Chondrocyte (in vitro differentiated cells): Measurements from ENCODE around the gene DNAJC27. TPM values are rescaled to one million over a fixed set of nuclear protein-coding genes. Genes with fewer than 3 reads are reported as not detected.

ENCODE experiments used
- DNase-seq: peaks from one replicate; pipeline ENCODE4 v3.0.0; 2021; ENCODE audit warnings: mixed read lengths, low spot score
- H3K27ac Mint-ChIP-seq: one replicate; pipeline ENCODE4 v1.8.0; 2021; ENCODE audit warnings: mild to moderate bottlenecking, moderate library complexity, mixed read lengths; ENCODE audit not compliant: unreplicated experiment
- H3K27me3 Mint-ChIP-seq: 2 replicates; pipeline ENCODE4 v1.8.0; 2021; ENCODE audit warnings: low read depth, mixed read lengths
- H3K36me3 Mint-ChIP-seq: 2 replicates; pipeline ENCODE4 v1.8.0; 2021; ENCODE audit warnings: low read depth, mixed read lengths
- H3K4me1 Mint-ChIP-seq: 2 replicates; pipeline ENCODE4 v1.8.0; 2021; ENCODE audit warnings: low read depth, mild to moderate bottlenecking, mixed read lengths
- H3K4me3 Mint-ChIP-seq: one replicate; pipeline ENCODE4 v1.8.0; 2021; ENCODE audit warnings: mild to moderate bottlenecking, moderate library complexity, mixed read lengths; ENCODE audit not compliant: unreplicated experiment
- H3K9me3 Mint-ChIP-seq: 2 replicates; pipeline ENCODE4 v1.8.0; 2021; ENCODE audit warnings: low read depth, mixed read lengths
- CTCF ChIP-seq: fragments of 200-600 bp; sonication (generic); IDR thresholded peaks from 2 replicates; pipeline ENCODE4 v1.5.0; 2021; ENCODE audit warnings: antibody characterized with exemption, mild to moderate bottlenecking, moderate library complexity
- total RNA-seq: library from RNA; stranded (reverse); gene quantifications from 3 replicates; pipeline ENCODE4 v1.2.1, GENCODE V29; 2021

The DNAJC27 gene
- total RNA-seq, 1 donor from 2014 or later, result 3.8 TPM

GRCh38 chr2:24994146-24994724 lies 22.5 kb upstream of the DNAJC27 start:
- H3K36me3 Mint-ChIP-seq, result no peaks in the 10 kb centered on the region
- no peak for TF ChIP-seq CTCF
- peaks cover 8% of the 10 kb centered on the region for H3K4me1 Mint-ChIP-seq
- no peak overlapping the region for H3K4me3 Mint-ChIP-seq
- H3K9me3 Mint-ChIP-seq, result no peaks in the 10 kb centered on the region
- H3K27me3 Mint-ChIP-seq, result peaks cover 4% of the 10 kb centered on the region
- no peak overlapping the region for H3K27ac Mint-ChIP-seq
- no peak for DNase-seq

GRCh38 chr2:24993406-24994145 lies 21.8 kb upstream of the DNAJC27 start:
- H3K36me3 Mint-ChIP-seq, result no peaks in the 10 kb centered on the region
- H3K4me1 Mint-ChIP-seq, result peaks cover 8% of the 10 kb centered on the region
- TF ChIP-seq CTCF, result no peak
- no peak overlapping the region for H3K4me3 Mint-ChIP-seq
- H3K27me3 Mint-ChIP-seq, result peaks cover 4% of the 10 kb centered on the region
- no peak for DNase-seq
- H3K27ac Mint-ChIP-seq, result no peak overlapping the region
- H3K9me3 Mint-ChIP-seq, result no peaks in the 10 kb centered on the region

GRCh38 chr2:24986372-24986771 lies 14.6 kb upstream of the DNAJC27 start:
- no peak for DNase-seq
- no peaks in the 10 kb centered on the region for H3K36me3 Mint-ChIP-seq
- no peaks in the 10 kb centered on the region for H3K9me3 Mint-ChIP-seq
- H3K27me3 Mint-ChIP-seq, result peaks cover under 1% of the 10 kb centered on the region
- H3K4me3 Mint-ChIP-seq, result no peak overlapping the region
- H3K4me1 Mint-ChIP-seq, result peaks cover 11% of the 10 kb centered on the region
- no peak for TF ChIP-seq CTCF
- H3K27ac Mint-ChIP-seq, result no peak overlapping the region

DNA sequence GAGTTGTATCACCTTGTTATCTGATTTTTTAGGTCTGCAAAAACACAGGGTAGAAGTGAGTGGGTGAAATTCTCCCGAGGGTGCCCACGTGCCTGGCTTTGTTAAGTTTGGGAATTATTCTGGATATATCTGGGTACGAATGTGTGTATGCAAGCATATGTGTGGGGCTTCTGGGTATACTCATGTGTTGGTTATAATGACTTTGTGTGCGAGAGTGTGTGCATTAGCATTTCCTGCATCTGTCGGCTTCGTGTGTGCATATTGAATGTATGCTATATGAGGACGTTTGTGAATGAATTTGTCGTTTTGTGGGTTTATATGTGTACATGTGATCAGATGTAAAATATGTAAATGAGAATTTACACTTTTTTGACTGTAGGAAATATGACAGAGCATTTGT lies 13.8 kb upstream of the DNAJC27 start:
- Mint-ChIP-seq H3K4me3 (no peak overlapping the region), H3K27ac (no peak overlapping the region), H3K9me3 (no peaks in the 10 kb centered on the region), H3K4me1 (peaks cover 12% of the 10 kb centered on the region), H3K27me3 (no peaks in the 10 kb centered on the region), H3K36me3 (no peaks in the 10 kb centered on the region)
- DNase-seq, result no peak
- TF ChIP-seq CTCF, result no peak

GRCh38 chr2:24984912-24985311 lies 13.2 kb upstream of the DNAJC27 start:
- H3K27ac Mint-ChIP-seq, result no peak overlapping the region
- no peaks in the 10 kb centered on the region for H3K9me3 Mint-ChIP-seq
- H3K4me3 Mint-ChIP-seq, result no peak overlapping the region
- no peaks in the 10 kb centered on the region for H3K27me3 Mint-ChIP-seq
- no peak for TF ChIP-seq CTCF
- peaks cover 12% of the 10 kb centered on the region for H3K4me1 Mint-ChIP-seq
- no peak for DNase-seq
- no peaks in the 10 kb centered on the region for H3K36me3 Mint-ChIP-seq
